CD8-positive, alpha-beta memory T cell (primary cell): ENCODE data around the gene CMSS1. TPM values are rescaled to one million over a fixed set of nuclear protein-coding genes. Genes with fewer than 3 reads are reported as not detected.

Experiments used
- CTCF ChIA-PET: fragments of 350-600 bp; sonication (Branson Sonifier 250); formaldehyde crosslinking; loops from one replicate; lab custom pipeline; 2021; ENCODE audit warnings: antibody characterized with exemption; lab: Charles Lee
- POLR2A ChIA-PET: fragments of 350-600 bp; sonication (Branson Sonifier 250); formaldehyde crosslinking; loops from one replicate; lab custom pipeline; 2021; ENCODE audit warnings: antibody characterized with exemption; lab: Charles Lee
- DNase-seq, 5 donors: peaks; one replicate each; pipeline versions ENCODE4 v3.0.0 to v3.0.0-alpha.2; 2020 to 2022; ENCODE audit warnings: mixed read lengths in 1 of 5
- H3K27ac ChIP-seq: one replicate; pipeline ENCODE4 v1.7.0; 2013; ENCODE audit warnings: low read depth, mild to moderate bottlenecking, low read length, moderate library complexity
- H3K27me3 ChIP-seq: 2 replicates; pipeline ENCODE4 v1.7.0; 2013; ENCODE audit warnings: low read length, mild to moderate bottlenecking; ENCODE audit not compliant: insufficient read depth, poor library complexity, severe bottlenecking
- H3K36me3 ChIP-seq: 2 replicates; pipeline ENCODE4 v1.7.0; 2013; ENCODE audit warnings: mild to moderate bottlenecking, low read length, moderate library complexity; ENCODE audit not compliant: insufficient read depth
- H3K4me1 ChIP-seq: 2 replicates; pipeline ENCODE4 v1.7.0; 2013; ENCODE audit warnings: mild to moderate bottlenecking, low read length, moderate library complexity; ENCODE audit not compliant: insufficient read depth
- H3K4me3 ChIP-seq: 2 replicates; pipeline ENCODE4 v1.7.0; 2013; ENCODE audit warnings: mild to moderate bottlenecking, low read length
- H3K9me3 ChIP-seq: 2 replicates; pipeline ENCODE4 v1.7.0; 2013; ENCODE audit warnings: mild to moderate bottlenecking, low read length
- H3K27ac Mint-ChIP-seq, 8 donors: one replicate each; pipeline ENCODE4 v1.8.0; 2020 to 2021; ENCODE audit warnings: mixed read lengths in 8 of 8, mild to moderate bottlenecking in 6 of 8, inconsistent platforms in 3 of 8, moderate library complexity in 3 of 8
- H3K27me3 Mint-ChIP-seq, 2 donors: one replicate each; pipeline ENCODE4 v1.8.0; 2020 to 2021; ENCODE audit warnings: mixed read lengths in 2 of 2, mild to moderate bottlenecking in 1 of 2, moderate library complexity in 1 of 2
- H3K36me3 Mint-ChIP-seq, 3 donors: one replicate each; pipeline ENCODE4 v1.8.0; 2020 to 2021; ENCODE audit warnings: mixed read lengths in 3 of 3, inconsistent platforms in 1 of 3, mild to moderate bottlenecking in 1 of 3
- H3K4me1 Mint-ChIP-seq, 3 donors: one replicate each; pipeline ENCODE4 v1.8.0; 2020 to 2021; ENCODE audit warnings: mixed read lengths in 3 of 3, inconsistent platforms in 1 of 3, mild to moderate bottlenecking in 1 of 3
- H3K4me3 Mint-ChIP-seq, 7 donors: one replicate each; pipeline ENCODE4 v1.8.0; 2020 to 2021; ENCODE audit warnings: mixed read lengths in 7 of 7, mild to moderate bottlenecking in 6 of 7, moderate library complexity in 4 of 7, inconsistent platforms in 2 of 7
- H3K9me3 Mint-ChIP-seq, 5 donors: one replicate each; pipeline ENCODE4 v1.8.0; 2020 to 2022; ENCODE audit warnings: mixed read lengths in 5 of 5, mild to moderate bottlenecking in 3 of 5, moderate library complexity in 2 of 5, inconsistent platforms in 1 of 5
- polyA plus RNA-seq: library from polyadenylated mRNA; unstranded; fragments of 300-500 nt; fragmentation: Illumina TruSeq; gene quantifications from one replicate; pipeline ENCODE4 v1.2.3, GENCODE V29; 2021
- total RNA-seq, 2 experiments: library from RNA; stranded (reverse); gene quantifications; one replicate each; pipeline ENCODE4 v1.2.3, GENCODE V29; 2021

Gene CMSS1
- total and polyA plus RNA-seq, 3 experiments from 2014 or later = 16.8 to 143 (median 140) TPM

- Mint-ChIP-seq H3K27ac (no peak overlapping the region), H3K36me3 (peaks cover 1 to 9% (median 3%) of the 10 kb centered on the region in 3 donors), H3K4me3 (no peak overlapping the region), H3K27me3 (no peaks in the 10 kb centered on the region), H3K9me3 (no peaks in the 10 kb centered on the region), H3K4me1 (no peaks in the 10 kb centered on the region)
- DNase-seq = no peak
- H3K27ac ChIP-seq = no peak overlapping the region
- POLR2A ChIA-PET = no interaction called here
- CTCF ChIA-PET = no interaction called here
- no peaks in the 10 kb centered on the region for H3K36me3 ChIP-seq
- H3K27me3 ChIP-seq = no peaks in the 10 kb centered on the region
- H3K4me3 ChIP-seq = no peak overlapping the region
- no peaks in the 10 kb centered on the region for H3K9me3 ChIP-seq
- H3K4me1 ChIP-seq = no peaks in the 10 kb centered on the region
These were observed 142.6 kb downstream of the CMSS1 start for GRCh38 chr3:99960123-99960878.

GRCh38 chr3:99960941-99961340 is 143.3 kb downstream of the CMSS1 start:
- CTCF ChIA-PET = no interaction called here
- Histone ChIP-seq H3K27me3 (no peaks in the 10 kb centered on the region), H3K36me3 (no peaks in the 10 kb centered on the region), H3K27ac (no peak overlapping the region), H3K4me1 (no peaks in the 10 kb centered on the region), H3K4me3 (no peak overlapping the region), H3K9me3 (no peaks in the 10 kb centered on the region)
- Mint-ChIP-seq H3K4me1 (no peaks in the 10 kb centered on the region), H3K27me3 (no peaks in the 10 kb centered on the region), H3K9me3 (no peaks in the 10 kb centered on the region), H3K36me3 (peaks cover 1 to 9% (median 3%) of the 10 kb centered on the region in 3 donors), H3K4me3 (no peak overlapping the region), H3K27ac (peak overlapping the region in 1 of 8 donors; percentile 61)
- POLR2A ChIA-PET = no interaction called here
- no peak for DNase-seq

GRCh38 chr3:99961756-99962515 is 144.3 kb downstream of the CMSS1 start:
- Histone ChIP-seq H3K36me3 (no peaks in the 10 kb centered on the region), H3K4me1 (no peaks in the 10 kb centered on the region), H3K27me3 (no peaks in the 10 kb centered on the region), H3K9me3 (no peaks in the 10 kb centered on the region), H3K27ac (no peak overlapping the region), H3K4me3 (no peak overlapping the region)
- H3K36me3 Mint-ChIP-seq = peaks cover 1 to 8% (median 3%) of the 10 kb centered on the region in 3 donors
- ChIA-PET POLR2A (no interaction called here), CTCF (no interaction called here)
- no peaks in the 10 kb centered on the region for H3K4me1 Mint-ChIP-seq
- no peak for DNase-seq
- H3K27me3 Mint-ChIP-seq = no peaks in the 10 kb centered on the region
- H3K27ac Mint-ChIP-seq = peak overlapping the region in 1 of 8 donors; percentile 66
- H3K4me3 Mint-ChIP-seq = no peak overlapping the region
- H3K9me3 Mint-ChIP-seq = no peaks in the 10 kb centered on the region

- DNase-seq = no peak
- no peaks in the 10 kb centered on the region for H3K36me3 ChIP-seq
- H3K27ac Mint-ChIP-seq = no peak overlapping the region
- ChIA-PET CTCF (no interaction called here), POLR2A (no interaction called here)
- no peak overlapping the region for H3K4me3 Mint-ChIP-seq
- no peaks in the 10 kb centered on the region for H3K4me1 Mint-ChIP-seq
- H3K36me3 Mint-ChIP-seq = peaks cover 1 to 8% (median 3%) of the 10 kb centered on the region in 3 donors
- no peaks in the 10 kb centered on the region for H3K4me1 ChIP-seq
- no peaks in the 10 kb centered on the region for H3K27me3 ChIP-seq
- H3K9me3 Mint-ChIP-seq = no peaks in the 10 kb centered on the region
- no peaks in the 10 kb centered on the region for H3K9me3 ChIP-seq
- no peak overlapping the region for H3K27ac ChIP-seq
- H3K27me3 Mint-ChIP-seq = no peaks in the 10 kb centered on the region
- H3K4me3 ChIP-seq = no peak overlapping the region
These were observed 145.0 kb downstream of the CMSS1 start for GRCh38 chr3:99962703-99963102.

GRCh38 chr3:99965077-99965476 is 147.4 kb downstream of the CMSS1 start:
- Histone ChIP-seq H3K4me1 (no peaks in the 10 kb centered on the region), H3K4me3 (no peak overlapping the region), H3K9me3 (no peaks in the 10 kb centered on the region), H3K36me3 (no peaks in the 10 kb centered on the region), H3K27ac (no peak overlapping the region), H3K27me3 (no peaks in the 10 kb centered on the region)
- H3K27me3 Mint-ChIP-seq = no peaks in the 10 kb centered on the region
- H3K4me3 Mint-ChIP-seq = no peak overlapping the region
- CTCF ChIA-PET = no interaction called here
- no peak overlapping the region for H3K27ac Mint-ChIP-seq
- H3K36me3 Mint-ChIP-seq = peaks cover 1 to 10% (median 3%) of the 10 kb centered on the region in 3 donors
- peaks cover 6 to 18% (median 10%) of the 10 kb centered on the region in 3 donors for H3K4me1 Mint-ChIP-seq
- POLR2A ChIA-PET = no interaction called here
- DNase-seq = no peak
- H3K9me3 Mint-ChIP-seq = no peaks in the 10 kb centered on the region

GRCh38 chr3:99965681-99966408 is 148.2 kb downstream of the CMSS1 start:
- Mint-ChIP-seq H3K9me3 (no peaks in the 10 kb centered on the region), H3K27me3 (no peaks in the 10 kb centered on the region), H3K4me3 (no peak overlapping the region), H3K36me3 (peaks cover 1 to 9% (median 3%) of the 10 kb centered on the region in 3 donors), H3K4me1 (peaks cover 8 to 23% (median 10%) of the 10 kb centered on the region in 3 donors), H3K27ac (no peak overlapping the region)
- no peak for DNase-seq
- H3K27me3 ChIP-seq = no peaks in the 10 kb centered on the region
- ChIA-PET CTCF (no interaction called here), POLR2A (no interaction called here)
- H3K9me3 ChIP-seq = no peaks in the 10 kb centered on the region
- no peak overlapping the region for H3K4me3 ChIP-seq
- H3K27ac ChIP-seq = no peak overlapping the region
- H3K36me3 ChIP-seq = no peaks in the 10 kb centered on the region
- no peaks in the 10 kb centered on the region for H3K4me1 ChIP-seq

- H3K4me3 Mint-ChIP-seq = no peak overlapping the region
- no peak overlapping the region for H3K4me3 ChIP-seq
- no peaks in the 10 kb centered on the region for H3K27me3 ChIP-seq
- H3K36me3 ChIP-seq = no peaks in the 10 kb centered on the region
- H3K27ac Mint-ChIP-seq = no peak overlapping the region
- no peaks in the 10 kb centered on the region for H3K4me1 ChIP-seq
- H3K4me1 Mint-ChIP-seq = peaks cover 8 to 23% (median 10%) of the 10 kb centered on the region in 3 donors
- ChIA-PET CTCF (no interaction called here), POLR2A (no interaction called here)
- no peak for DNase-seq
- H3K9me3 Mint-ChIP-seq = no peaks in the 10 kb centered on the region
- peaks cover 1 to 8% (median 3%) of the 10 kb centered on the region in 3 donors for H3K36me3 Mint-ChIP-seq
- no peaks in the 10 kb centered on the region for H3K27me3 Mint-ChIP-seq
- H3K9me3 ChIP-seq = no peaks in the 10 kb centered on the region
- no peak overlapping the region for H3K27ac ChIP-seq
These were observed 149.2 kb downstream of the CMSS1 start for GRCh38 chr3:99966662-99967416.
